ENCODE measurements around the gene CECR2.
A peak's percentile ranks its signal among the peaks of the same experiment; 100 is the strongest.

CECR2 gene

GRCh38 chr22:17451316-17451715 is 82.1 kb downstream of the CECR2 start:
- no peak for DNase-seq (ENCODE audit: low read depth in 2 of 2)

- DNase-seq (ENCODE audit: low read depth in 2 of 2) = no peak
Observed at GRCh38 chr22:17460895-17461294, 91.6 kb downstream of the CECR2 start.

- DNase-seq (ENCODE audit: low read depth in 2 of 2) = no peak
Observed at GRCh38 chr22:17470880-17471500, 101.7 kb downstream of the CECR2 start.

GRCh38 chr22:17471886-17472535 is 102.8 kb downstream of the CECR2 start:
- DNase-seq (ENCODE audit: low read depth in 2 of 2) = no peak

- no peak for DNase-seq (ENCODE audit: low read depth in 2 of 2)
Observed at GRCh38 chr22:17472932-17473331, 103.7 kb downstream of the CECR2 start.

GRCh38 chr22:17475318-17476230 is 106.3 kb downstream of the CECR2 start:
- DNase-seq (ENCODE audit: low read depth in 2 of 2) = no peak

- no peak for DNase-seq (ENCODE audit: low read depth in 2 of 2)
Observed at GRCh38 chr22:17476838-17477237, 107.6 kb downstream of the CECR2 start.

- no peak for DNase-seq (ENCODE audit: low read depth in 2 of 2)
Observed at GRCh38 chr22:17477391-17477833, 108.2 kb downstream of the CECR2 start.

GRCh38 chr22:17479135-17479534 is 109.9 kb downstream of the CECR2 start:
- DNase-seq (ENCODE audit: low read depth in 2 of 2) = no peak

- no peak for DNase-seq (ENCODE audit: low read depth in 2 of 2)
Observed at GRCh38 chr22:17481424-17481823, 112.2 kb downstream of the CECR2 start.

- no peak for DNase-seq (ENCODE audit: low read depth in 2 of 2)
Observed at GRCh38 chr22:17483688-17484372, 114.6 kb downstream of the CECR2 start.

GRCh38 chr22:17484608-17485007 is 115.3 kb downstream of the CECR2 start:
- no peak for DNase-seq (ENCODE audit: low read depth in 2 of 2)

- DNase-seq (ENCODE audit: low read depth in 2 of 2) = no peak
Observed at GRCh38 chr22:17486313-17486712, 117.1 kb downstream of the CECR2 start.

- DNase-seq (ENCODE audit: low read depth in 2 of 2) = no peak
Observed at GRCh38 chr22:17486719-17487118, 117.5 kb downstream of the CECR2 start.

GRCh38 chr22:17489101-17489500 is 119.8 kb downstream of the CECR2 start:
- no peak for DNase-seq (ENCODE audit: low read depth in 2 of 2)

- no peak for DNase-seq (ENCODE audit: low read depth in 2 of 2)
Observed at GRCh38 chr22:17491090-17491640, 121.9 kb downstream of the CECR2 start.

GRCh38 chr22:17492247-17492646 is 123.0 kb downstream of the CECR2 start:
- no peak for DNase-seq (ENCODE audit: low read depth in 2 of 2)

GRCh38 chr22:17493419-17493981 is 124.2 kb downstream of the CECR2 start:
- DNase-seq (ENCODE audit: low read depth in 2 of 2) = no peak

- no peak for DNase-seq (ENCODE audit: low read depth in 2 of 2)
Observed at GRCh38 chr22:17496841-17497240, 127.6 kb downstream of the CECR2 start.

GRCh38 chr22:17501679-17502285 is 132.5 kb downstream of the CECR2 start:
- peak in 1 of 2 donors; percentile 10 for DNase-seq (ENCODE audit: low read depth in 2 of 2)

- no peak for DNase-seq (ENCODE audit: low read depth in 2 of 2)
Observed at GRCh38 chr22:17508110-17508509, 138.8 kb downstream of the CECR2 start.

Data from activated CD4-positive, alpha-beta T cell treated with anti-CD3 and anti-CD28 coated beads for 24 hours (primary cell).